ENCODE results near the gene OR52N5.

Gene OR52N5

DNA sequence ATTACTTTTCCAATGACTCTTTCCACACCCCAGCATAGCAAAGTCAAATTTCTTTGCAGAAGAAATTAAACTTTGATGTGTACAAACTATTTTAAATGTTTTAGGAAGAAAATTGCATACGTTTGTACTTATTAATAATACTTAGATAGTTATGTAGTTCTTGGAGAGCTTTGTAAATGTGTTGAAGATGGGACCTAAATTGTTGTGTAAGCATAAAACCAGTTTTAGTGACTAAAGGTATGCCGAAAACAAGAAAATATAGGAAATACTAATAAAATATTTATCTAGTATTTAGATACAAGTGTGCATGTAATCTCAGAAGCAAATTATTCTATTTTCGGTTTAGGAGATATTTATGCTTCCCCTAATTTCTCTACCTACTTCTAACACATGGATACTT is 33.3 kb downstream of the OR52N5 start:
- H3K4me3 ChIP-seq (ENCODE audit: low read depth, low read length): no peak overlapping the region
- no peak for DNase-seq (ENCODE audit: low read depth)
- TF ChIP-seq, protein P1, sequence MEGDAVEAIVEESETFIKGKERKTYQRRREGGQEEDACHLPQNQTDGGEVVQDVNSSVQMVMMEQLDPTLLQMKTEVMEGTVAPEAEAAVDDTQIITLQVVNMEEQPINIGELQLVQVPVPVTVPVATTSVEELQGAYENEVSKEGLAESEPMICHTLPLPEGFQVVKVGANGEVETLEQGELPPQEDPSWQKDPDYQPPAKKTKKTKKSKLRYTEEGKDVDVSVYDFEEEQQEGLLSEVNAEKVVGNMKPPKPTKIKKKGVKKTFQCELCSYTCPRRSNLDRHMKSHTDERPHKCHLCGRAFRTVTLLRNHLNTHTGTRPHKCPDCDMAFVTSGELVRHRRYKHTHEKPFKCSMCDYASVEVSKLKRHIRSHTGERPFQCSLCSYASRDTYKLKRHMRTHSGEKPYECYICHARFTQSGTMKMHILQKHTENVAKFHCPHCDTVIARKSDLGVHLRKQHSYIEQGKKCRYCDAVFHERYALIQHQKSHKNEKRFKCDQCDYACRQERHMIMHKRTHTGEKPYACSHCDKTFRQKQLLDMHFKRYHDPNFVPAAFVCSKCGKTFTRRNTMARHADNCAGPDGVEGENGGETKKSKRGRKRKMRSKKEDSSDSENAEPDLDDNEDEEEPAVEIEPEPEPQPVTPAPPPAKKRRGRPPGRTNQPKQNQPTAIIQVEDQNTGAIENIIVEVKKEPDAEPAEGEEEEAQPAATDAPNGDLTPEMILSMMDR (IDR thresholded peaks at IDR 0.05; ENCODE audit: insufficient read depth, low read depth, low read length, missing control alignments): no peak

DNA sequence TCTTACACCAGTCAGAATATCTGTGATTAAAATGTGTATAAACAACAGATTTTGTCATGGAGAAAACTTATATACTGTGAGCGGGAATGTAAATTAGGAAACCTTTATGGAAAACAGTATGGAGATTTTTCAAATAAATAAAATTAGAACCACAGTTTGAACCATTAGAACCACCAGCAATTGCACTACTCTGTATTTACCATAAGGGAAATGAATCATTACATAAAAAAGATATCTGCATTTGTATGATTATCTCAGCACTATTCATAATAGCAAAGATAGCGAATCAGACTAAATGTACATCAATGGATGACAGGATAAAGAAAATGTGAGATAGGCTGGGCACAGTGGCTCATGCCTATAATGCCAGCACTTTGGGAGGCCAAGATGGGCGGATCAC is 36.5 kb downstream of the OR52N5 start:
- H3K4me3 ChIP-seq (ENCODE audit: low read depth, low read length): no peak overlapping the region
- TF ChIP-seq, protein P1 (IDR thresholded peaks at IDR 0.05; ENCODE audit: insufficient read depth, low read depth, low read length, missing control alignments): no peak
- DNase-seq (ENCODE audit: low read depth): no peak

DNA sequence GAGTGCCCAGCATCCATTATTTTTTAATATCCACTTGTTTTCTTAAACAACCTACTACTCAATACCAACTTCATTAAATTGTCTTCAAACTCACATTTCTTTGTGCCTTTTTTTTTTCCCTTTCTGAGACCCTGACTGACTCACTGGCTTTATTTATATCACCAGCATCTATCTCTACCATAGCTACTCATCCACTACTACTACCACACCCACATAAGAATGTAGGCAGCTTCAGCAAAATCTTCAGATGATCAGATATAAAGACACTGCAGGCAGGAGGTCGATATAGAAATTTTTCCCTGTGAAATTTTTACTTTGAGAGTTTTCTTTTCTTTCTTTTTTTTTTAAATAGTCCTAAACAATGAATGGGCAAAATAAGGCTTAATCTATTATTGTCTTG is 44.7 kb downstream of the OR52N5 start:
- H3K4me3 ChIP-seq (ENCODE audit: low read depth, low read length): no peak overlapping the region
- no peak for DNase-seq (ENCODE audit: low read depth)
- TF ChIP-seq, protein P1 (IDR thresholded peaks at IDR 0.05; ENCODE audit: insufficient read depth, low read depth, low read length, missing control alignments): no peak

DNA sequence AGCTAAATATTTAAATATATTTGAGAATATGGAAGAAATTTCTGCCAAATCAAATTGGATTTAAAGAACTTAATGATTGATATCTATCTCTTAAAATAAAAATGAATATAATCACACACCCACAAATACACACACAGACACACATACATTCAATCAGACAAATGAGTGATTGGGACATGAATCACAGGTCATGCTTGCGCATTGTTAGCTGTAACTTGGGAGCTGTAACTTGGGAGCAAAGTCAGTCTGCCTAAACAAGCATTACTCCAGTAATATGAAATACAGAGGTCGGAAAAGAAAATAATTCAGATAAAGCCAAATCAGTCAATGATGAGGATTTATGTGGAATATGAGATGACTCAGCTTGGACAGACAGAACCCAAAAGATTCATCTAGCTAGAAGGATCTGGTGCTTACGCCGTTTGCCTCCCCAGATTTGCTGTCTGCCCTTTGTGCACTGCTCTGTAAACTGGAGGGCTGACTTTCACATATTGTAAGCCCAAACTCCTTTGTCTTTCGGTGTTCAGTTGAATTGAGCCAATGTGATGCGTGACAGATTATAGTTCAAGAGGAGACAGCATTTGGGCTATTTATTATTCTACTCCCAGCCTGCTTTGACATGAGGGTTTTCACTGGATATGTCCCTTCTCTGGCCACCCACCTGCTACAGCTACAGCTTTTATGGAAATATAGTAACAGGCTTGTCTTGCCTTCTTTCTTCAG is 45.3 kb downstream of the OR52N5 start:
- DNase-seq (ENCODE audit: low read depth): no peak
- TF ChIP-seq, protein P1 (IDR thresholded peaks at IDR 0.05; ENCODE audit: insufficient read depth, low read depth, low read length, missing control alignments): no peak
- H3K4me3 ChIP-seq (ENCODE audit: low read depth, low read length): no peak overlapping the region

DNA sequence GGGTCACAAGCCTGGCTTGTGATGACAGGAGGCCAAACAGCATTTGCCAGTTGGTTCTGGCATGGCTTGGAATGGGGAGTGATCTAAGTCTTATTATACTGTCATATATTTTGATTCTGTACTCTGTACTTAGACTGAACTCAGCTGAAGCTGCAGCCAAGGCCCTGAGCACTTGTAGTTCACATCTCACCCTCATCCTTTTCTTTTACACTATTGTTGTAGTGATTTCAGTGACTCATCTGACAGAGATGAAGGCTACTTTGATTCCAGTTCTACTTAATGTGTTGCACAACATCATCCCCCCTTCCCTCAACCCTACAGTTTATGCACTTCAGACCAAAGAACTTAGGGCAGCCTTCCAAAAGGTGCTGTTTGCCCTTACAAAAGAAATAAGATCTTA is 46.1 kb downstream of the OR52N5 start:
- no peak overlapping the region for H3K4me3 ChIP-seq (ENCODE audit: low read depth, low read length)
- no peak for DNase-seq (ENCODE audit: low read depth)
- TF ChIP-seq, protein P1 (IDR thresholded peaks at IDR 0.05; ENCODE audit: insufficient read depth, low read depth, low read length, missing control alignments): no peak

DNA sequence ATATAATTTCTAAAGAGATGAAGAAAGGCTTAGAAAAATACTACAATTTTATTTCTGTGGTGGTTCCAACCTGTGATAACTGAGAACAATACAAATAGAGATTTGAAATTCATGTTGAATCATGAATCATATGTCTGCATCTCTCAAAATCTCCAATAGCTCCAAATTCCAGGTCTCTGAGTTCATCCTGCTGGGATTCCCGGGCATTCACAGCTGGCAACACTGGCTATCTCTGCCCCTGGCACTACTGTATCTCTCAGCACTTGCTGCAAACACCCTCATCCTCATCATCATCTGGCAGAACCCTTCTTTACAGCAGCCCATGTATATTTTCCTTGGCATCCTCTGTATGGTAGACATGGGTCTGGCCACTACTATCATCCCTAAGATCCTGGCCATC is 46.8 kb downstream of the OR52N5 start, which contains the start of gene OR56B1:
Gene OR56B1 (plus strand): TSS at position 53 of the 400 bp plus-strand sequence. CDS start 69 bp downstream, at position 122.
- H3K4me3 ChIP-seq (ENCODE audit: low read depth, low read length): no peak within 1 kb of the TSS
- no peak for DNase-seq (ENCODE audit: low read depth)

More for the DNA sequence above, 46.8 kb downstream of the OR52N5 start, which contains the start of gene OR56B1:
- TF ChIP-seq, protein P1 (IDR thresholded peaks at IDR 0.05; ENCODE audit: insufficient read depth, low read depth, low read length, missing control alignments): no peak
